GM12892 (cell line): ENCODE data around the gene CCDC194.

ENCODE experiments used
- POLR2A ChIP-seq: IDR thresholded peaks from 2 replicates; pipeline ENCODE4 v1.6.1; 2011; ENCODE audit warnings: low read depth, low read length, control low read depth
- TAF1 ChIP-seq: IDR thresholded peaks from 2 replicates; pipeline ENCODE4 v1.6.1; 2011; ENCODE audit warnings: low read depth, mild to moderate bottlenecking, control low read depth, low read length, borderline replicate concordance

- peak; percentile 66 for TF ChIP-seq POLR2A
- 0 out of 2 replicates have a peak, but pooled peaks have one; percentile 46 for TF ChIP-seq TAF1
Measured at GRCh38 chr19:17405250-17406045, 11.5 kb upstream of the CCDC194 start, which contains the start of gene BST2.
